Measurements from ENCODE around the gene C15orf39. TPM values are rescaled to one million over a fixed set of nuclear protein-coding genes. Genes with fewer than 3 reads are reported as not detected.

C15orf39 gene
- polyA plus RNA-seq, 3 donors, result 8.9 to 80.7 (median 18.2) TPM

GRCh38 chr15:75161106-75161916 is 40.4 kb upstream of the C15orf39 start:
- no peaks in the 10 kb centered on the region for H3K79me2 ChIP-seq (ENCODE audit: insufficient read depth, low read length)
- H3K36me3 ChIP-seq (replicated peaks in 1 of 2; ENCODE audit: control insufficient read depth in 1 of 2, insufficient read depth in 2 of 2, low read length in 2 of 2), result no peaks in the 10 kb centered on the region
- no peak overlapping the region for H3K4me3 ChIP-seq (replicated peaks in 1 of 3; ENCODE audit: low read depth in 2 of 3, low read length in 3 of 3)
- Mint-ChIP-seq H3K27ac (peak overlapping the region; percentile 63 to 91 (median 81)), H3K9me3 (peaks cover 0 to 2% (median 0%) of the 10 kb centered on the region in 7 donors), H3K4me3 (no peak overlapping the region), H3K36me3 (peaks cover 0 to under 1% of the 10 kb centered on the region in 2 donors), H3K27me3 (ENCODE audit: low read depth in 3 of 3) (peaks cover 0 to 6% (median 2%) of the 10 kb centered on the region in 3 donors), H3K4me1 (peaks cover 63% of the 10 kb centered on the region)
- H2AFZ ChIP-seq (ENCODE audit: insufficient read depth, low read depth, low read length, poor library complexity, severe bottlenecking), result no peak overlapping the region
- H3K27me3 ChIP-seq (ENCODE audit: control insufficient read depth in 2 of 2, insufficient read depth in 2 of 2, low read length in 2 of 2), result no peaks in the 10 kb centered on the region
- no peak for TF ChIP-seq CTCF (IDR thresholded peaks at IDR 0.05)
- no peaks in the 10 kb centered on the region for H4K20me1 ChIP-seq (ENCODE audit: insufficient read depth, low read length)
- DNase-seq, result peak; percentile 41 to 77 (median 68)
- H3K9me3 ChIP-seq (replicated peaks in 1 of 2; ENCODE audit: control insufficient read depth in 1 of 2, insufficient read depth in 1 of 2, low read length in 2 of 2), result no peaks in the 10 kb centered on the region
- peak overlapping the region; percentile 3 for H3K4me2 ChIP-seq (replicated peaks; ENCODE audit: extremely low read depth, low read length, poor library complexity, severe bottlenecking)
- no peak overlapping the region for H3K9ac ChIP-seq (ENCODE audit: insufficient read depth, low read length, poor library complexity, severe bottlenecking)
- H3K4me1 ChIP-seq (ENCODE audit: control insufficient read depth in 1 of 2, insufficient read depth in 2 of 2, low read length in 2 of 2), result peaks cover 64 to 78% of the 10 kb centered on the region in 2 donors
- peak overlapping the region in 1 of 2 donors; percentile 70 for H3K27ac ChIP-seq (ENCODE audit: low read depth in 1 of 2, low read length in 2 of 2)
- no CpG with 5 or more reads among the region's 5 CpGs for WGBS (ENCODE audit: insufficient coverage)
- intact Hi-C loops (cut with micrococcal nuclease), result loop anchor here in 1 of 2 donors (5.0 kb wide), 1 partner anchor 41 kb away; the partner anchor contains the start of gene C15orf39

GRCh38 chr15:75161917-75162414 is 39.7 kb upstream of the C15orf39 start:
- Histone ChIP-seq H4K20me1 (ENCODE audit: insufficient read depth, low read length) (no peaks in the 10 kb centered on the region), H3K79me2 (ENCODE audit: insufficient read depth, low read length) (no peaks in the 10 kb centered on the region), H3K9ac (ENCODE audit: insufficient read depth, low read length, poor library complexity, severe bottlenecking) (no peak overlapping the region), H3K27ac (ENCODE audit: low read depth in 1 of 2, low read length in 2 of 2) (peak overlapping the region; percentile 63 to 70), H3K4me2 (replicated peaks; ENCODE audit: extremely low read depth, low read length, poor library complexity, severe bottlenecking) (peak overlapping the region; percentile 23), H3K9me3 (replicated peaks in 1 of 2; ENCODE audit: control insufficient read depth in 1 of 2, insufficient read depth in 1 of 2, low read length in 2 of 2) (no peaks in the 10 kb centered on the region), H3K4me3 (replicated peaks in 1 of 3; ENCODE audit: low read depth in 2 of 3, low read length in 3 of 3) (no peak overlapping the region), H3K27me3 (ENCODE audit: control insufficient read depth in 2 of 2, insufficient read depth in 2 of 2, low read length in 2 of 2) (no peaks in the 10 kb centered on the region), H2AFZ (ENCODE audit: insufficient read depth, low read depth, low read length, poor library complexity, severe bottlenecking) (no peak overlapping the region), H3K4me1 (ENCODE audit: control insufficient read depth in 1 of 2, insufficient read depth in 2 of 2, low read length in 2 of 2) (peaks cover 58 to 71% of the 10 kb centered on the region in 2 donors), H3K36me3 (replicated peaks in 1 of 2; ENCODE audit: control insufficient read depth in 1 of 2, insufficient read depth in 2 of 2, low read length in 2 of 2) (no peaks in the 10 kb centered on the region)
- no peak for TF ChIP-seq CTCF (IDR thresholded peaks at IDR 0.05)
- DNase-seq, result peak; percentile 65 to 80 (median 78)
- peaks cover 0 to 2% (median 0%) of the 10 kb centered on the region in 7 donors for H3K9me3 Mint-ChIP-seq
- peak overlapping the region in 1 of 2 donors; percentile 39 for H3K4me3 Mint-ChIP-seq
- H3K4me1 Mint-ChIP-seq, result peaks cover 57% of the 10 kb centered on the region
- 0% methylated on average over 1 of the region's 4 CpGs for WGBS (ENCODE audit: insufficient coverage)
- peak overlapping the region; percentile 87 to 95 (median 91) for H3K27ac Mint-ChIP-seq
- peaks cover 0 to 5% (median under 1%) of the 10 kb centered on the region in 3 donors for H3K27me3 Mint-ChIP-seq (ENCODE audit: low read depth in 3 of 3)
- intact Hi-C loops (cut with micrococcal nuclease), result loop anchor here in 1 of 2 donors (5.0 kb wide), 1 partner anchor 40 kb away; the partner anchor contains the start of gene C15orf39
- H3K36me3 Mint-ChIP-seq, result peaks cover 0 to 3% of the 10 kb centered on the region in 2 donors
